Suppressor macrophage (primary cell): ENCODE results near the gene LRG1.

Experiments
- DNase-seq, 4 experiments: peaks; one replicate each; pipeline ENCODE4 v3.0.0-alpha.2; 2020 to 2022

The LRG1 gene

DNA sequence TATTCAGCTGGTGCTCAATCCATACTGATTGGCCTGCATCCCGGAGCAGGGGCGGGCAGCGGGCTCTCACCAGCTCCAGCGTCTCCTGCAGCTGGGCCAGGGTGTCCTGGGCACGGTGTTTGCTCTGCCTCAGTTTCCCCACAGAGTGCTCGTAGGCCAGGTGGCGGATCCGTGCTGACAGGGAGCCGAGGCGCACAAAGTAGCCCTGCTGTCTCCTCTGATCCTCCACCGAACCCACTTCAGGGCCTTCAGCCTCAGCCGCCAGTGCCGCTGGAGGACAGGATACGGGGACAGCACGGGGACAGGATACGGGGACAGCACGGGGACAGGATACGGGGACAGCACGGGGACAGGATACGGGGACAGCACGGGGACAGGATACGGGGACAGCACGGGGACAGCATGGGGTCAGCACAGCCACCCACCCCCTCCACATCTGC lies 14.3 kb downstream of the LRG1 start:
- no peak for DNase-seq

DNA sequence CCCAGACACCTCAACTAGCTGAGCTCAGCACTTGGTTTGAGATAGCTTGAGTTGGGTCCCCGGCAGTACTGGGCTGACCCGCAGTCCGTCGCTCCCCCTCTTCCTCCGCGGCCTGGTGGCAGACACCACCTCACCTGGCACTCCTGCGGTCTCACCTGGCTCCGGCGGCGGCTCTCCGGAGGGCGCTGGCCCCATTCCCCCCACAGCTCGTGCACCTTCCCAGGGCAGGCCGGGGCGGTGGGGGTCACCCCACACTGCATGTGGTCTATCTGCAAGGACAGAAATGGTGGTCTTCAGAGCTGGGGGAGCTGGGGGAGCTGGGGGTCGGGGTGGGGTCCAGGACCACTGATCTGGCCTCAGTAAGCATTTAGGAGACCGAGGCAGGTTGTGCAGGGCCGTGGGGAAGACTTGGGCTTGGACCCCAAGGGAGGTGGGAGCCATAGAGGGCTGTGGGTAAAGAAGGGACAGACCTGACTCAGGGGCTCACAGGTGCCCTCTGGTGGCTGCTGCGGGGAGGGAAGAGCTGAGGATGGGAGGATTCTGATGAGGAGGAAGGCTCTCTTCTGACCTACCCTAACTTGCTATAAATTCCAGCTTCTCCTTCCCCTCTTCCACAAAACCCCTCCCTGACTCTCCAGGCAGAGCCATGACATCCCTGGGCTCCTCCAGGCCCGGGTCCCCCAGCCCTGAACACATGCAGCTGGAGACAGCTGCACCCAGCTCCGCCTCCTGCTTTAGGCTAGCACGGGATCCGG lies 14.9 kb downstream of the LRG1 start:
- peak; percentile 71 to 87 (median 79) for DNase-seq

DNA sequence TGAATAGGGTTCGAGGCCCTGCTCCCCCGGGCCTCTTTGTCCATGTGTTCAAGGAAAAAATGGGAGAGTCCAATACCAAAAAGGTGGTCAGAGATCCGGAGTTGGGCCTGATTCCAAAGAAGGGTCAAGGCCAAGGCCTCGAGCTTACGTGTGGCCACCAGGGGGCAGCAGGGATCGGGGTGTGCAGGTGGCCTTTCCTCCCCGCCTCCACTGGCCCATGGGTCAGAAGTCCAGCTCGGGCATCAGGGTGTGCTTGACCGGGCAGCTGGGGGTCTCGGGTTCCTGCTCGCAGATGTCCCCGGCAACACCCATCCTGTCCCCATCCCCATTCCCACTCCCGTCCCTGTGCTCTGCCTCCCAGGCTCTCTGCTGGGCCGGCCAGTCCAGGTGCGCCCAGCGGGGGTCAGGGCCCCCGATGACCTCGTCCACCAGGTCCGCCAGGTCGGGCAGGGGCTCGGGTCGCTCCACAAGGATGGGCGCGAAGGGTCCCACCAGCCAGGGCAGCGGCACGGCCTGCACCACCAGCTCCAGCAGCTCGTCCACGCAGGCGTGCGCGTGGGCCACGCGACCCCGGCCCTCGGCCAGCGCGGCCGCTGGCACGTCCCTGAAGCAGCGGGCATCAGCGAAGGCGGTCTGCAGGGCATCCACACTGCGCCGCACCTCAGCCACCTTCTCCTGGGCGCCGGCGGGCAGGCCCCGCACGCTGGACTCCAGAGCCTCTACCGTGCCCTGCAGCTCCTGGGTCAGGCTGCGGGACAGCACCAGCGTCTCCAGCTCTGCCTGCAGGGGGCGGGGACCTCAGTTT lies 16.3 kb downstream of the LRG1 start:
- peak; percentile 71 to 91 (median 77) for DNase-seq

DNA sequence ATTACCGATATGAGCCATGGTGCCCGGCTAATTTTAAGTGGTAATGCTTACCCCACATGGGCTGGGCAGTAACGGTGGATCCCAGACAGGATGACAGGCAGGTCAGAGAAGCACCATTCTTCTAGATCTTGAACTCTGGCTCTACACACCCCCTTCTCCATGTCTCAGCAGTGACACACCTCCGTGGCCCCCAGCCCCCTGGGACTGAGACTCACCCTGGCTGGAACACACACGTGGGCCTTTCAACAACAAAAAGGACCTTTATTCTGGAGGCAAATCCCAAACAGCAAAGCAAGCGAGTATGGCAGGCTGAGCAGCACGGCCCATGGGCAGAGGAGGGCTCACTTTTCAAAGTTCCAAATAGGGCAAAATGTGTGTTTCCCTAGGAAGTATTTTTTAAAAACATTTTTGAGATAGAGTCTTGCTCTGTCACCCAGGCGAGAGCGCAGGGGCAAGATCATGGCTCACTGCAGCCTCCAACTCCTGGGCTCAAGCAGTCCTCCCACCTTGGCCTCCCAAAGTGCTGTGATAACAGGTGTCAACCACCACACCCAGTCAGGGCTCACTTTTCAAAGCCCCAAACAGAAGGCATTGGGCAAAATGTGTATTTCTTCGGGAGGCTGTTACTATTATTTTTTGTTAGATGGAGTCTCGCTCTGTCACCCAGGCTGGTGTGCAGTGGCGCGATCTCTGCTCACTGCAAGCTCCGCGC lies 17.4 kb downstream of the LRG1 start:
- no peak for DNase-seq

DNA sequence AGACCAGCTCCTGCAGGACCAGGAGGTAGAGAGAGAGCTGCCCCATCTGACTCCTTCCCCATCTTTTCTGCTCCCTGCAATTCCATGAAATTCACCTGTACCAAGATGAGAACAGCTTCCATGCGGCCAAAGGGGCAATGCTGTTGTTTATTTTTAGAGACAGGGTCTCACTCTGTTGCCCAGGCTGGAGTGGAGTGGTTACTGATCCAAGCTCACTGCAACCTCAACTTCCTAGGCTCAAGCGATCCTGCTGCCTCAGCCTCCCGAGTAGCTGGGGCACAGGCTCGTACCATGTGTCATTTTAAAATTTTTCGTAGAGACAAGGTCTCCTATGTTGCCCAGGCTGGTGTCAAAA lies 18.0 kb downstream of the LRG1 start:
- no peak for DNase-seq

DNA sequence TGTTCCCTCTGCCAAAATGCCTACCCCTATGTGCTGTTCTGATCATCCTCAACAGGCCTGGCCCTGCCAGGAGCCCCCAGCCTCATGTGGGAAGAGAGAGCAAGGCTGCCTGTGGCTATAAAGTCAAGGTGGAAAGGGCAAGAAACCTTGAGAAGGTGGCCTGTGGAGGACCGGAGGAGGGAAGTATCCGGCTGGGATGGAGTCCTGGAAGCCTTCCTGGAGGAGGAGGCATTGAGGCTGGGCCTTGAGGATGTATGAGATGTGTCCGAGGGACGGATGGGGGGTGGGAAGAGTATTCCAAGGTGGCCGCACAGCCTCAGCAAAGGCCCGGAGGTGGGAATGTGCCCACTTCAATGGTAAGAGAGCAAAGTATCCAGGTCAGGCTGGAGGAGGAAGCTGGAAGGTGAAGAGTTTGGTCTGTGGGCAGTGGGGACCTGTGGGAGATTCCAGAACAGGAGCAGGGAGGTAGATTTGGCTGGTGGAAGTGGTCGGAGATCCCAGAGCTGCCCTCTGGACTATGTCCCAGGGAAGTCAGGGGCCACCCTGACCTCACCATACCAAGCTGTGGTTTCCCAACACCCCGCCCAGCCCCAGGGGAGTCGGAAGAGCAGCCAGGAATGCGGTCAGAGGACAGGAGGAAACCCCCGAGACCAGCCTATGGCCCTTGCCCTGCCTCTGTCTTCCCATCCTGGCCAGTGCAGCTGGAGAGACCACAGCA lies 18.5 kb downstream of the LRG1 start:
- DNase-seq, result no peak

DNA sequence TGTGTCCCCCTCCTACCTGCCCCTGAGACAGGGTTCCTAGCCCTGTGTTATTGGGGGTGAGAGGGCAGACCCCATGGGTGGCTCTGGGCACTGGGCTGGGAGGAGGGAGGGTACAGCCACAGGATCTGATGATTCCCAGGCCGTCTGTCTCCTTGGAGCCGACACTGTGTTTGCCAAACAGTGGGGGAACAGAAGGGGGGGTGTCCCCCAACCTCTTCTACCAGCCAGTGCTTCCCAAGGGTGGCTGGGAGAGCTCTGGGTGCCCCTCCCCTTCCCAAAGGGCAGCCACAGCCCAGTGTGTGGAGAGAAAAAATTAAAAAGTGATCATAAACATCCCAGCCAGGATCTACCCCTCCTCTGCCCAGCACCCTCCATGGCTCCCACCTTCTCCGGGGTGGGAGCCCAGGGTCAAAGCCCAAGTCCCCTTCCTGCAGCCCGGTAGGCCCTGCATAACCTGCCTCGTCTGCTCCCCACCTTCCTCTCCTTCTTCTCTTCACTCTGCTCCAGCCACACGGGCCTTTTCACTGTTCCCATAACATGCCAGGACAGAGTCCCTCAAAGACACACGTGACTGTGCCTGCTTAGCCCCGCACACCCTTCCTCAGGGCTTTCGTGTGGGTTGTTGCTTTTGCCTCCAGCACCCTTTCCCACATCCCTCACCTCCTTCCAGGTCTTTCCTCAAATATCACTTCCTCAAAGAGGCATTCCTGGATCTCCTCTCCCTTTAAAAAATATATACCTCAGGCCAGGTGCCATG lies 20.1 kb downstream of the LRG1 start:
- no peak for DNase-seq

DNA sequence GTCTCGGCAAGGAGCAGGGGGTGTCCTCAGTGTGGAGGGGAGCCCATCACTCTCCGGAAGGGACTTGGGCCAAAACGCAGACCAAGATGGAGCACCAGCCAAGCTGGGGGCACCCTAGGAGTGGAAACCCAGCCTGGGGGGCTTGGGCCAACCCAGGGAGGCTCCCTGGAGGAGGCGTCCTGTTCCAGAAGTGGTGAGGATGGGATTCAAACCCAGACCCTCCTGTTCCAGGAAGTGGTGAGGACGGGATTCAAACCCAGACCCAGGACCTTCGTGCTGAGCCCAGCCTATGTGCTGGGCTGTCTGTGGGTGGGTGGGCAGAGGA lies 20.7 kb downstream of the LRG1 start:
- no peak for DNase-seq

DNA sequence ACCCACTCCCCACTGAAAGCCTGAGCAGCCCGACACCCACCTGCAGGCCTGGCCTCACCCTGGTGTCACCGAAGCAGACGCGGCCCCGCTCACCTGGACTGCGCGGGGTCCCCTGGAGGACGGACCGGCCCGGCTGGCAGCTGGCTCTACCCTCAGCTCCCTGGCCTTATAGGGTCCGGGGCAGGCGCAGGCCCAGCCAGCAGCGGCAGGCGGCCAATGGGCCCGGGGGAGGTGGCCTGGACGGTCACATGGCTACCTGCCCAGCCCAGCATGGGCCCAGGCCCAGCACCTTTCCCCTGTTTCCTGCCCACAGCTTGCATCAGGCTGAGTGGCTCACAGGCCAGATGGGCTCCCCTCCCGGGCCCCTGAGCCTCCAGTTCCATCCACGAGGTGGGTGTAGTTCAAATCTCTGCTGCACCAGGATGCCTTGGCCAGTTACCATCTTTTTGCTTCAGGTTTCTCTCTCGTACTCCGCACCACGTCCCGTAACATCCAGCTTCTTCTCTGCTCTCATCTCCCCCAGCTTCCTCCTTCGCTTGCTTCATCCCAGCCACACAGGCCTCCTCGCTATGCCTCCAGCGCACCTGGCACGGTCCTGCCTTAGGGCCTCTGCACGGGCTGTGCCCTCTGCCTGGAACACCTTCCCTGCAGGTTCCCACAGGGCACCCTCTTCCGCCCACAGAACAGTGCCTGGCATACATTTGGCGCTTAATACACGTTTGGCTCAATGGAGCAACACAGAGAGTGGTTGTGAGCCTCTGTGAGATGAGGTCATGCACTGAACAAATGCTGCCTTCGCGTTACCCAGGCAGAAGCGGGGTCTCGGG lies 21.3 kb downstream of the LRG1 start, which contains the start of gene PLIN4:
PLIN4 (minus strand) TSS at position 142 of the 827 bp plus-strand sequence. CDS start 214 bp downstream, outside the sequence.
- no peak for DNase-seq

DNA sequence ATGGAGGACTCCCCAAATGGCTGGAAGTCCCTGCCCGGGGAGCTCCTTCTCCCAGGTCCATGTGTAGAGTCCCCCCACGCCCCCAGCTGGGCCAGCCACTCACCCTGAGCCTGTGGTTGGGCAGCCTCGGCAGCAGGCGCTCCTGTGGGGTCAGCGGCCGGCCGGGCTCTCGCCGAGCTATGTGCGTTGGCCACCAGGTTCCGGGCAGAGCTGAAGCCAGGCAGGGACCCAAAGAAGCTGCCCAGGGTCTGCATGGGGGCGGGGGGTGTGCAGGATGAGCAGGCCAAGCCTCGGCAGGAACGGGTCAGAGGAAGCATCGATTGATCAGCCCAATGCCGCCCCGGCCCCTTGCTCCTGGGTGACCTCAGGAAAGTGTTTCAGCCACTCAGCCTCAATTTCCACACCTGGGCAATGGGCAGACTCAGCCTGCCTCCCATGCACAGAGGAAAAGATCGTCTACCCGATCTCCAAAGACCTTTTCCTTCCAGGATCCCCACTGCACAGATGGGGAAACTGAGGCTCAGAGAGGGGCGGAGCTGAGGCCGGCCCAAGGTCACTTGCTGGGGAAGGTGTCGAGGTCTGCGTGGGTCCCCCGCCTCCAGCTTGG lies 22.3 kb downstream of the LRG1 start:
- DNase-seq, result no peak

DNA sequence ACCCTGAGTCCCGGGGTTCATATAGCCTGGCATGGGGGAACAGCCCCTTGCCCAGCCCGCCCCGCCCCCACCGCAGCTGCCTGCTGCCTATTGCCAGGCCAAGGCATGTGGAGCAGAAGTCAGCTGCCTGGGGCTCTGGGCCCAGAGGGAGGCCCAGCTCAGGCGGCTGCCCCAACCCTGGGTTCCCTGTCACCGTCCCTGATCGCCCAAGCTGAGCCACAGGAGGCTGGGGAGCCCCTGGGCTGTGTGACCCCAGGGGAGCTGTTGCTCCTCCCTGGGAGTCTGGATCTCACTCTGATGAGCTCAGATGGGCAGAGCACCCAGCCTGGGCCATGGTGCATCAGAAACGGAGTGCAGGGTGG lies 22.9 kb downstream of the LRG1 start:
- DNase-seq, result no peak

DNA sequence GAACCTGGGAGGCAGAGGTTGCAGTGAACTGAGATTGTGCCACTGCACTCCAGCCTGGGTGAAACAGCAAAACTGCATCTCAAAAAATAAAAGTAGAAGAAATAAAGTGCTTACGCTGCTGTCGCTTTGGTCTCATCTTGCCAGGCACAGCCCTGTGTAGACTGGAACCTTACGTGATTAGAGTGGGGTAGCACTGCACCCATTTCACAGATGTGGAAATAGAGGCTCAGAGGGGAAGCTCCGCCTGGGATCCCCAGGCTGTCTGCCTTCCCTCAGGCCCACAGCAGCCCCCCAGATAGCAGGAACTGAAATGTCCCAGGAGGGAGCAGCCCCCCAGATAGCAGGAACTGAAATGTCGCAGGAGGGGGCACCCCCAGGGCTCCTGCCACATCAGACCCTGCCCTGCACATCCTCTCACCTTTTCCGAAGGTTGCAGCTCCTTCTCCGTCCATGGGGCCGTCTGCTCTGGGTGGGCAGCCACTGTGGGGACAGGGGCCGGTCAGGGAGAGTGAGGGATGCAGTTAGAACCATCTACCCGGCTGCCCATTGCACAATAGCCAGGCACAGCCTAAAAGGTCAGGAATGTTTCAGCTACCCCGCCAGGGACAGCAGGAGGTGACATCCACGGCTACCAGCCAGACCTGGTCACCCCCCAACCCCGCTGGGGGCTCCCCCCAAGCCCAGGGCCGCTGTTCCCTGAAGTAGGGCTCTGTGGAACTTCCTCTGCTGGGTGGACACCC lies 23.5 kb downstream of the LRG1 start:
- DNase-seq, result no peak

DNA sequence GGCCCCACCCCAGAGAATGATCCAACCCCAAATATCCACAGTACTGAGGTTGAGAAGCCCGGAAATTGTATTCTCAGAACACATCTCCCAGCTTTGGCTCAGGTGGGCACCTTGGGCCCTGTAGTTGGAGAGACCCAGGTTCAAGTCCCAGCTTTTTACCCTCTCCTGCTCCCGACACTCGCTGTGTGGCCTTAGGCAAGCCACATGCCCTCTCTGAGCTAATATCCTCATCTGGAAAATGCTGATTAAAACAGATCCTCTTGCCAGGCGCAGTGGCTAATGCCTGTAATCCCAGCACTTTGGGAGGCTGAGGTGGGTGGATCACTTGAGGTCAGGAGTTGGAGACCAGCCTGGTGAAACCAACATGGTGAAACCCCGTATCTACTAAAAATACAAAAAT lies 24.1 kb downstream of the LRG1 start:
- DNase-seq, result no peak

DNA sequence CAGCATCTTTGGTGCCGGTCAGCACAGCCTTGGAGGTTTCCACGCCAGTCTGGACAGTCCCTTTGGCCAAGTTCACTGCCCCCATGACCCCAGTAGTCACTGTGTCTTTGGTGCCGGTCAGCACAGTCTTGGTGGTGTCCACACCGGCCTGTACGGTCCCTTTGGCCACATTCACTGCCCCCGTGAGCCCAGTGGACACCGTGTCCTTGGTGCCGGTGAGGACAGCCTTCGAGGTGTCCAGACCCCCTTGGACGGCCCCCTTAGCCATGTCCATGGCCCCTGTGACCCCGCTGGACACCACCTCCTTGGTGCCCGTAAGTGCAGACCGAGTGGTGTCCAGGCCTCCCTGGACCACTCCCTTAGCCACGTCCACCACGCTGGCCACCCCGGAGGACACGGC lies 26.6 kb downstream of the LRG1 start:
- no peak for DNase-seq

DNA sequence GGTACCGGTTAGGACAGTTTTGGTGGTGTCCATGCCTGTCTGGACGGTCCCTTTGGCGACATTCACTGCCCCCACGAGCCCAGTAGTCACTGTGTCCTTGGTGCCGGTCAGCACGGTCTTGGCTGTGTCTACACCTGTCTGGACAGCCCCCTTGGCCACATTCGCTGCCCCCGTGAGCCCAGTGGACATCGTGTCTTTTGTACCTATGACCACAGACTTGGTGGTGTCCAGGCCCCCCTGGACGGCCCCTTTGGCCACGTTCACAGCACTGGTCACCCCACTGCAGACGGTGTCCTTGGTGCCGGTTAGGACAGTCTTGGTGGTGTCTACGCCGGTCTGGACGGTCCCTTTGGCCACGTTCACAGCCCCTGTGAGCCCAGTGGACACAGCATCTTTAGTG lies 27.8 kb downstream of the LRG1 start:
- DNase-seq, result no peak

DNA sequence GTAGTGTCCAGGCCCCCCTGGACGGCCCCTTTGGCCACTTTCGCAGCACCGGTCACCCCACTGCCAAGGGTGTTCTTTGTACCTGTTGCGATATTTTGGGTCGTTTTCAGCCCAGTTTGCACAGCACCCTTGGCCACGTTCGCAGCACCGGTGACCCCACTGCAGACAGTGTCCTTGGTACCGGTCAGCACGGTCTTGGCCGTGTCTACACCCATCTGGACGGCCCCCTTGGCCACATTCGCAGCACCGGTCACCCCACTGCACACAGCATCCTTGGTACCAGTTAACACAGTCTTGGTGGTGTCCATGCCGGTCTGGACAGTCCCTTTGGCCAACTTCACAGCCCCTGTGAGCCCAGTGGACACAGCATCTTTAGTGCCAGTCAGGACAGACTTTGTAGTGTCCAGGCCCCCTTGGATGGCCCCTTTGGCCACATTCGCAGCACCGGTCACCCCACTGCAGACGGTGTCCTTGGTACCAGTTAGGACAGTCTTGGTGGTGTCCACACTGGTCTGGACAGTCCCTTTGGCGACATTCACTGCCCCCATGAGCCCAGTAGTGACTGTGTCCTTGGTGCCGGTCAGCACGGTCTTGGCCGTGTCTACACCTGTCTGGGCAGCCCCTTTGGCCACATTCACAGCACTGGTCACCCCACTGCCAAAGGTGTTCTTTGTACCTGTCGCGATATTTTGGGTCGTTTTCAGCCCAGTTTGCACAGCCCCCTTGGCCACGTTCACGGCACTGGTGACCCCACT lies 28.4 kb downstream of the LRG1 start:
- DNase-seq, result no peak

DNA sequence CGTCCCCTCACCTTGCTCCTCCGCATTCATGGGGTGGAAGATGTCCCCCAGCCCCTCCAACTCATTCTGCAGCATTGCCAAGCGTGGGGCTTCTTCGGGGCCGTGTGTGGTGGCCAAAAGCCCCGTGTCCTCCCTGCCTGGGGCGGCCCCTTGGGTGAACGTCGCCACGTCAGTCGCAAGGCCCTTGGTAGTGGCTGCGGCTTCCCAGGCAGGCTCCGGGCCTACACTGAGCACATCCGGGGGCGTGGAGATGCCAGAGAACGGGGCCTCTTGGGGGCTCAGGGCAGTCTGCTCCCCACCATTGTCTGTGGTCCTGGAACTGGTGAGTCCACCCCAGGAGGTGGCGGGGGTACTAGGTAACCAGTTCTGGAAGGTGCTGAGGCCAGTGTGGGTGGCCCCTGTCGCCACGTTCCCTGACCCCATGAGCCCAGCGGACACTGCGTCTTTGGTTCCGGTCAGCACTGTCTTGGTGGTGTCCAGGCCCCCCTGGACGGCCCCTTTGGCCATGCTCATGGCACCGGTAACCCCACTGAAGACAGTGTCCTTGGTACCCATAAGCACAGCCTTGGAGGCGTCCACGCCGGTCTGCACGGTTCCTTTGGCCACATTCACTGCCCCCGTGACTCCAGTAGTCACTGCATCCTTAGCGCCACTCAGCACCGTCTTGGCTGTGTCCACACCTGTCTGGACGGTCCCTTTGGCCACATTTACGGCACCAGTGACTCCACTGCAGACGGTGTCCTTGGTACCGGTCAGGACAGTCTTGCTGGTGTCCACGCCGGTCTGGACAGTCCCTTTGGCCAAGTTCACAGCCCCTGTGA lies 29.2 kb downstream of the LRG1 start:
- DNase-seq, result no peak

DNA sequence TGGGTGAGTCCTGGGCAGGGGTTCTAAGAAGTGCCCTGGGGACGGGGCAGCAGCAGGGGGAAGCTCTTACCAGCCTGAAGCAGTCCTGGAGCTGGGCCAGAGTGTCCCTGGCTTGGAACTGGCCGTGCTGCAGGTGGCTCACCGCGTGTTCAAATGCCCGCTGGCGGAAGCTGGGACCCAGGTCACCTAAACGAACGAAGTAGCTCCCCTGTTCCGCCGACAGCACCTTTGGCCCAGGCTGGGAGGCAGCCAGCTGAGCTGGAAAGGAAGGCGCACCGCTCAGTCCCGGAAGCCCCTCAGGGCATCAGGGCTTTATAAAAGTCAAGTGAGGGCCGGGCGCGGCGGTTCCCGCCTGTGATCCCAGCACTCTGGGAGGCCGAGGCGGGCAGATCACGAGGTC lies 31.1 kb downstream of the LRG1 start:
- no peak for DNase-seq
